Astrocyte (in vitro differentiated cells and primary cell): ENCODE results near the gene ZEB1. TPM values are rescaled to one million over a fixed set of nuclear protein-coding genes. Genes with fewer than 3 reads are reported as not detected.

ENCODE experiments used
- DNase-seq: peaks from one replicate; pipeline ENCODE4 v3.0.0-alpha.2; 2010; ENCODE audit warnings: low read depth
- FAIRE-seq: peaks from 2 replicates; lab custom pipeline; 2011; peaks lifted over from hg19 to GRCh38; lab: Jason Lieb, UNC
- H2AFZ ChIP-seq: 2 replicates; pipeline ENCODE4 v1.6.0; 2012; ENCODE audit warnings: low read depth, low read length, inconsistent platforms
- H3K27ac ChIP-seq: 2 replicates; pipeline ENCODE4 v1.5.1; 2011; ENCODE audit warnings: low read depth, low read length, inconsistent platforms
- H3K27me3 ChIP-seq: 2 replicates; pipeline ENCODE4 v1.6.0; 2011; ENCODE audit warnings: low read length, inconsistent platforms; ENCODE audit not compliant: insufficient read depth
- H3K36me3 ChIP-seq: 2 replicates; pipeline ENCODE4 v1.5.1; 2011; ENCODE audit warnings: low read length, inconsistent platforms; ENCODE audit not compliant: insufficient read depth
- H3K4me1 ChIP-seq: 2 replicates; pipeline ENCODE4 v1.5.1; 2011; ENCODE audit warnings: low read length, inconsistent platforms; ENCODE audit not compliant: insufficient read depth
- H3K4me2 ChIP-seq: 2 replicates; pipeline ENCODE4 v1.6.0; 2012; ENCODE audit warnings: low read length, inconsistent platforms
- H3K4me3 ChIP-seq: 2 replicates; pipeline ENCODE4 v1.5.1; 2011; ENCODE audit warnings: low read depth, mild to moderate bottlenecking, low read length, inconsistent platforms; ENCODE audit not compliant: insufficient read depth
- H3K79me2 ChIP-seq: 2 replicates; pipeline ENCODE4 v1.6.0; 2012; ENCODE audit warnings: mild to moderate bottlenecking, low read length, inconsistent platforms; ENCODE audit not compliant: insufficient read depth
- H3K9ac ChIP-seq: 2 replicates; pipeline ENCODE4 v1.6.0; 2012; ENCODE audit warnings: mild to moderate bottlenecking, low read length, inconsistent platforms
- H3K9me3 ChIP-seq: 2 replicates; pipeline ENCODE4 v1.5.1; 2012; ENCODE audit warnings: low read depth, mild to moderate bottlenecking, low read length, inconsistent platforms; ENCODE audit not compliant: insufficient read depth
- H4K20me1 ChIP-seq: 2 replicates; pipeline ENCODE4 v1.6.0; 2012; ENCODE audit warnings: low read length, inconsistent platforms; ENCODE audit not compliant: insufficient read depth
- H3K27ac Mint-ChIP-seq: one replicate; pipeline ENCODE4 v1.8.0; 2021; ENCODE audit warnings: mild to moderate bottlenecking, mixed read lengths; ENCODE audit not compliant: unreplicated experiment
- H3K27me3 Mint-ChIP-seq: one replicate; pipeline ENCODE4 v1.8.0; 2021; ENCODE audit warnings: low read depth, mixed read lengths; ENCODE audit not compliant: unreplicated experiment
- H3K36me3 Mint-ChIP-seq: one replicate; pipeline ENCODE4 v1.8.0; 2021; ENCODE audit warnings: low read depth, mixed read lengths; ENCODE audit not compliant: unreplicated experiment
- H3K4me1 Mint-ChIP-seq: one replicate; pipeline ENCODE4 v1.8.0; 2021; ENCODE audit warnings: low read depth, mixed read lengths; ENCODE audit not compliant: unreplicated experiment
- H3K4me3 Mint-ChIP-seq: one replicate; pipeline ENCODE4 v1.8.0; 2021; ENCODE audit warnings: mild to moderate bottlenecking, moderate library complexity, mixed read lengths; ENCODE audit not compliant: unreplicated experiment
- H3K9me3 Mint-ChIP-seq: one replicate; pipeline ENCODE4 v1.8.0; 2021; ENCODE audit warnings: mild to moderate bottlenecking, mixed read lengths; ENCODE audit not compliant: unreplicated experiment
- CTCF ChIP-seq: IDR thresholded peaks from 2 replicates; pipeline ENCODE4 v1.5.1; 2011; ENCODE audit warnings: low read depth, mild to moderate bottlenecking, inconsistent platforms, low read length, moderate library complexity; ENCODE audit not compliant: insufficient read depth
- EZH2 ChIP-seq: IDR thresholded peaks from 2 replicates; pipeline ENCODE4 v1.6.1; 2012; ENCODE audit warnings: mild to moderate bottlenecking, low read length, inconsistent platforms; ENCODE audit not compliant: insufficient read depth
- total RNA-seq: library from RNA; stranded (reverse); gene quantifications from 2 replicates; pipeline ENCODE4 v1.2.1, GENCODE V29; 2021

The ZEB1 gene
- total RNA-seq, 1 donor from 2014 or later = 37.2 TPM

GRCh38 chr10:31374146-31374696, 55.2 kb downstream of the ZEB1 start:
- Histone ChIP-seq H3K27me3 (no peaks in the 10 kb centered on the region), H3K36me3 (no peaks in the 10 kb centered on the region), H3K27ac (no peak overlapping the region), H3K4me1 (no peaks in the 10 kb centered on the region), H3K4me2 (no peak overlapping the region), H3K9me3 (no peaks in the 10 kb centered on the region), H3K79me2 (peaks cover 100% of the 10 kb centered on the region), H3K9ac (no peak overlapping the region), H3K4me3 (no peak overlapping the region), H2AFZ (no peak overlapping the region), H4K20me1 (peaks cover 64% of the 10 kb centered on the region)
- Mint-ChIP-seq H3K4me3 (no peak overlapping the region), H3K9me3 (no peaks in the 10 kb centered on the region), H3K27ac (no peak overlapping the region), H3K27me3 (no peaks in the 10 kb centered on the region), H3K4me1 (no peaks in the 10 kb centered on the region), H3K36me3 (no peaks in the 10 kb centered on the region)
- no peak for TF ChIP-seq CTCF
- TF ChIP-seq EZH2 = no peak
- DNase-seq (peak; percentile 36), FAIRE-seq (no peak)

- Histone ChIP-seq H4K20me1 (peaks cover 53% of the 10 kb centered on the region), H3K4me2 (no peak overlapping the region), H2AFZ (no peak overlapping the region), H3K79me2 (peaks cover 99% of the 10 kb centered on the region), H3K27ac (no peak overlapping the region), H3K27me3 (no peaks in the 10 kb centered on the region), H3K4me3 (no peak overlapping the region), H3K36me3 (no peaks in the 10 kb centered on the region), H3K9me3 (no peaks in the 10 kb centered on the region), H3K9ac (no peak overlapping the region), H3K4me1 (peaks cover 13% of the 10 kb centered on the region)
- H3K4me1 Mint-ChIP-seq = peaks cover 14% of the 10 kb centered on the region
- FAIRE-seq (no peak), DNase-seq (no peak)
- no peak overlapping the region for H3K27ac Mint-ChIP-seq
- no peaks in the 10 kb centered on the region for H3K9me3 Mint-ChIP-seq
- H3K4me3 Mint-ChIP-seq = no peak overlapping the region
- H3K27me3 Mint-ChIP-seq = no peaks in the 10 kb centered on the region
- TF ChIP-seq EZH2 (no peak), CTCF (no peak)
- no peaks in the 10 kb centered on the region for H3K36me3 Mint-ChIP-seq
These were observed 62.2 kb downstream of the ZEB1 start for GRCh38 chr10:31381171-31381570.

GRCh38 chr10:31381766-31382316, 62.8 kb downstream of the ZEB1 start:
- DNase-seq = peak; percentile 36
- H3K4me3 Mint-ChIP-seq = peak overlapping the region; percentile 20
- Histone ChIP-seq H3K36me3 (peaks cover under 1% of the 10 kb centered on the region), H3K27ac (peak overlapping the region; percentile 3), H3K79me2 (peaks cover 99% of the 10 kb centered on the region), H4K20me1 (peaks cover 51% of the 10 kb centered on the region), H3K4me1 (peaks cover 13% of the 10 kb centered on the region), H3K9me3 (no peaks in the 10 kb centered on the region), H3K4me2 (no peak overlapping the region), H2AFZ (no peak overlapping the region), H3K4me3 (no peak overlapping the region), H3K27me3 (no peaks in the 10 kb centered on the region), H3K9ac (no peak overlapping the region)
- no peak overlapping the region for H3K27ac Mint-ChIP-seq
- no peaks in the 10 kb centered on the region for H3K9me3 Mint-ChIP-seq
- no peak for TF ChIP-seq EZH2
- TF ChIP-seq CTCF = no peak
- no peaks in the 10 kb centered on the region for H3K27me3 Mint-ChIP-seq
- no peak for FAIRE-seq
- H3K36me3 Mint-ChIP-seq = no peaks in the 10 kb centered on the region
- H3K4me1 Mint-ChIP-seq = peaks cover 14% of the 10 kb centered on the region
